Fibroblast of lung (primary cell): ENCODE results near the gene ENTREP3. TPM values are rescaled to one million over a fixed set of nuclear protein-coding genes. Genes with fewer than 3 reads are reported as not detected.

Experiments
- DNase-seq, 2 donors: peaks; one replicate each; pipeline versions ENCODE4 v3.0.0 to v3.0.0-alpha.2; 2010; ENCODE audit warnings: low read depth in 2 of 2
- H2AFZ ChIP-seq: 2 replicates; pipeline ENCODE4 v1.5.1; 2012; ENCODE audit warnings: low read length, control low read depth, inconsistent platforms
- H3K27ac ChIP-seq: 2 replicates; pipeline ENCODE4 v1.5.1; 2011; ENCODE audit warnings: low read length, control low read depth; ENCODE audit not compliant: insufficient read depth
- H3K27me3 ChIP-seq: 2 replicates; pipeline ENCODE4 v1.5.1; 2011; ENCODE audit warnings: mild to moderate bottlenecking, low read length; ENCODE audit not compliant: control insufficient read depth, insufficient read depth
- H3K36me3 ChIP-seq: 2 replicates; pipeline ENCODE4 v1.5.1; 2011; ENCODE audit warnings: low read length; ENCODE audit not compliant: control insufficient read depth, insufficient read depth
- H3K4me1 ChIP-seq: 2 replicates; pipeline ENCODE4 v1.5.1; 2011; ENCODE audit warnings: low read length; ENCODE audit not compliant: control insufficient read depth, insufficient read depth; ENCODE audit errors: extremely low read depth
- H3K4me2 ChIP-seq: 2 replicates; pipeline ENCODE4 v1.5.1; 2011; ENCODE audit warnings: low read length, control low read depth; ENCODE audit not compliant: insufficient read depth; ENCODE audit errors: extremely low read depth
- H3K4me3 ChIP-seq, 4 experiments: fragments of 200-600 bp in 1 of 4; sonication (generic) in 1 of 4; replicated peaks in 1 of 4; 2 replicates each; pipeline ENCODE4 v1.5.1; 2011 to 2016; ENCODE audit warnings: low read length in 4 of 4, low read depth in 3 of 4, mild to moderate bottlenecking in 3 of 4, control low read depth in 2 of 4, inconsistent platforms in 1 of 4, mixed read lengths in 1 of 4; ENCODE audit not compliant: insufficient read depth in 1 of 4; ENCODE audit errors: control extremely low read depth in 1 of 4
- H3K79me2 ChIP-seq: 2 replicates; pipeline ENCODE4 v1.5.1; 2012; ENCODE audit warnings: mild to moderate bottlenecking, low read length, inconsistent platforms; ENCODE audit not compliant: control insufficient read depth, insufficient read depth
- H3K9ac ChIP-seq: 2 replicates; pipeline ENCODE4 v1.5.1; 2011; ENCODE audit warnings: mild to moderate bottlenecking, low read length, control low read depth; ENCODE audit not compliant: insufficient read depth
- H3K9me3 ChIP-seq: 2 replicates; pipeline ENCODE4 v1.5.1; 2012; ENCODE audit warnings: low read depth, low read length; ENCODE audit not compliant: control insufficient read depth, insufficient read depth
- H4K20me1 ChIP-seq: 2 replicates; pipeline ENCODE4 v1.5.1; 2011; ENCODE audit warnings: low read length; ENCODE audit not compliant: control insufficient read depth, insufficient read depth; ENCODE audit errors: extremely low read depth
- EZH2 ChIP-seq: IDR thresholded peaks from 2 replicates; pipeline ENCODE4 v1.5.1; 2012; ENCODE audit warnings: low read length, control low read depth, mild to moderate bottlenecking; ENCODE audit errors: missing control alignments
- polyA plus RNA-seq, 2 donors: library from polyadenylated mRNA; depleted of rRNA in 1 of 2; stranded (reverse) in 1 of 2; unstranded in 1 of 2; fragments of >200 nt; gene quantifications; 2 replicates each; pipeline ENCODE4 v1.2.1, GENCODE V29; 2011 to 2012; ENCODE audit warnings: missing spikeins in 1 of 2
- total RNA-seq: library from RNA; depleted of rRNA; stranded (reverse); fragments of >200 nt; gene quantifications from 2 replicates; pipeline ENCODE4 v1.2.1, GENCODE V29; 2014
- TF ChIP-seq, protein P1 (sequence below), 2 donors: IDR thresholded peaks in 1 of 2; conservative IDR thresholded peaks in 1 of 2; 1 replicate in 1 of 2; 2 replicates in 1 of 2; pipeline ENCODE4 v1.5.1; 2011 to 2012; ENCODE audit warnings: low read length in 2 of 2, control low read depth in 1 of 2, inconsistent platforms in 1 of 2, low read depth in 1 of 2, mild to moderate bottlenecking in 1 of 2

Gene ENTREP3
- total and polyA plus RNA-seq, 2 donors (not counting 1 experiment from before 2014, with no cell fraction given), result 8.5 to 12.9 TPM

DNA sequence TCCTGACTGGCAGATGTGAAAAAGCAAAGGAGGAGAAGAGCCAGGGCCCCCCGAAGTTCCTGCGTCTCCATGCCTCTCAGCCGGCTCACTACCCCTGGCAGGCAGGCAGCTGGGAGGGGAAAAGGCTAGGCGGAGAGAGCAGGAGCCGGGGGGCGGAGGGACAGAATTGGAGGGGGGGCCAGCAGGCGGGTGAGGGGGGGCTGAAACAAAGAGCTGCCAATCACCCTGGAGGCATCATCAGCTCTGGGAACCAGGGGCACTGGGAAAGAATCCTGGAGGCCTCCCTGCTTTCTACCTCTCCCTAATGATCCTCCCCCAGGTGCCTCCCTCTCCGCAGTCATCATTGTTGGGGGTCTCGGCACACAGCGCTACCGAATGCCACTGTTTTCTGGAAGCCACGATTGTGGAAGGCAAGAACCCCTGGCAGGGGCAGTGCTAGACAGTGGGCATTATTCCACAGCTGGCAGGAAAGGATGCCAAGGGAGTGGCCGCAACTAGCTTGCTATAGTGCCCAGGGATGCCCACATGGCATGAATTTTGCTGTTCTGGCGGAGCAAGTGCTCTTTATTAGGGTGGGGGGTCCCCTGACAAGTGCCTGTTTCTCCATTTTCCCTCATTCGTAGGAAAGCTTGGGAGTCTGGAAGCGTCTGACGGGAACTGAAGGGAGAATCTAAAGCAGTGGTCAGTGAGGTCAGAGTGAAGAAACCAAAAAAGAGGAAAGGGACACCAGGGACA, 47.3 kb downstream of the ENTREP3 start, which contains the start of gene THBS3:
TSS of gene THBS3 (minus strand) at position 92 of the 735 bp plus-strand sequence. CDS start at position 71, 21 bp downstream.
- Histone ChIP-seq H3K4me1 (peaks cover 15% of the 10 kb centered on the region), H3K4me2 (peak within 1 kb of the TSS; percentile 99), H4K20me1 (no peaks in the 10 kb centered on the region), H3K79me2 (no peaks in the 10 kb centered on the region), H3K27me3 (no peaks in the 10 kb centered on the region), H3K9ac (peak within 1 kb of the TSS; percentile 100), H3K9me3 (no peaks in the 10 kb centered on the region), H3K27ac (peak within 1 kb of the TSS; percentile 100), H2AFZ (no peak within 1 kb of the TSS), H3K36me3 (no peaks in the 10 kb centered on the region), H3K4me3 (peak within 1 kb of the TSS; percentile 75 to 100 (median 90))
- no peak for TF ChIP-seq EZH2
- TF ChIP-seq, protein P1, sequence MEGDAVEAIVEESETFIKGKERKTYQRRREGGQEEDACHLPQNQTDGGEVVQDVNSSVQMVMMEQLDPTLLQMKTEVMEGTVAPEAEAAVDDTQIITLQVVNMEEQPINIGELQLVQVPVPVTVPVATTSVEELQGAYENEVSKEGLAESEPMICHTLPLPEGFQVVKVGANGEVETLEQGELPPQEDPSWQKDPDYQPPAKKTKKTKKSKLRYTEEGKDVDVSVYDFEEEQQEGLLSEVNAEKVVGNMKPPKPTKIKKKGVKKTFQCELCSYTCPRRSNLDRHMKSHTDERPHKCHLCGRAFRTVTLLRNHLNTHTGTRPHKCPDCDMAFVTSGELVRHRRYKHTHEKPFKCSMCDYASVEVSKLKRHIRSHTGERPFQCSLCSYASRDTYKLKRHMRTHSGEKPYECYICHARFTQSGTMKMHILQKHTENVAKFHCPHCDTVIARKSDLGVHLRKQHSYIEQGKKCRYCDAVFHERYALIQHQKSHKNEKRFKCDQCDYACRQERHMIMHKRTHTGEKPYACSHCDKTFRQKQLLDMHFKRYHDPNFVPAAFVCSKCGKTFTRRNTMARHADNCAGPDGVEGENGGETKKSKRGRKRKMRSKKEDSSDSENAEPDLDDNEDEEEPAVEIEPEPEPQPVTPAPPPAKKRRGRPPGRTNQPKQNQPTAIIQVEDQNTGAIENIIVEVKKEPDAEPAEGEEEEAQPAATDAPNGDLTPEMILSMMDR (conservative IDR thresholded peaks at IDR 0.05 in 1 of 2, IDR thresholded peaks at IDR 0.05 in 1 of 2; ENCODE audit: low read depth in 1 of 2, low read length in 2 of 2), result no peak
- peak; percentile 28 to 57 for DNase-seq

DNA sequence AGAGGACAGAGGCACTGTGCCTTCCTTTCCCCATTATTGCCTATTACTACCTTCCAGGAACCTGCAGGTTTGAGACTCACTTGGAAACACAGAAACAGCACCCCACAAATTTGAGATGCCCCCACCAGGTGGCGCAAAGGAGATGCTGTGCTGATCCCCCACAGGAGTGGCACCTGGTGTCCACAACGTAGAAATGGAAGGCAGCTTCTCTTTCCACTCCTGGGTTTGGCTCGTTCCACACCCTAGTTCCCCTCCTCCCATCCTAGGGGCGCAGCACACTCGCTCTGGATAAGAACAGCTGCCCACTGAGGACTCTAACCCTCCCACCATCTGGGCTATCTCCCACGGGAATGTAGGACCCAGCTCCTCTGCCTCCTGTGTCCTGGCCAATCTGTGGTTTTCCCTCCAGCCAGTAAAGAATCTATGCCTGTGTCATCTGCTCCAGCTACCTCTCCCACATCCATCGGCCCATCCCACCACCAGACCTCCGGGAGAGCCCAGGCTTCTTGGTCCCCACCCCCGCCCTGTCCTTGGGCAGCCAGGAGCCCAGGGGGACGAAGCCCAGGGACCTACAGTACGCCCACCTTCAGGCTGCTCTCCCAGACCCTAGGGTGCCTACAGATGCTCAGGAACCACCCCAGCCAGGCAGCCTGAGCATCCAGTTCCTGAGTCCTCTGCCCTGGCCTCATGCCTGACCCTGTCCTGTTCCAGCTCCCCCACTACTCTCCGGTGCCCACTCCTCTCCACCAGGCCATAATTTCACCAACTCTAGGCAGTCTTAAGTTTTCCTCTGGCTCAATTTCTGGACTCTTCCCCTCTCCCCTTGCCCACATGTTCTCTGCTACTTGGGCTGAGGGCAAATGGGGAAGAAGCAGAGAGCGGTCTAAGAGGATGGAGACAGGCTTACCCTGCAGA, 48.1 kb downstream of the ENTREP3 start:
- Histone ChIP-seq H3K9me3 (no peaks in the 10 kb centered on the region), H2AFZ (no peak overlapping the region), H3K4me3 (peak overlapping the region; percentile 52 to 100 (median 82)), H3K79me2 (no peaks in the 10 kb centered on the region), H3K9ac (peak overlapping the region; percentile 100), H3K27me3 (no peaks in the 10 kb centered on the region), H3K27ac (peak overlapping the region; percentile 100), H3K4me1 (peaks cover 15% of the 10 kb centered on the region), H3K36me3 (peaks cover 3% of the 10 kb centered on the region), H3K4me2 (peak overlapping the region; percentile 84), H4K20me1 (no peaks in the 10 kb centered on the region)
- TF ChIP-seq, protein P1 (conservative IDR thresholded peaks at IDR 0.05 in 1 of 2, IDR thresholded peaks at IDR 0.05 in 1 of 2; ENCODE audit: low read depth in 1 of 2, low read length in 2 of 2), result peak; percentile 88 to 90
- TF ChIP-seq EZH2, result no peak
- peak; percentile 72 to 77 for DNase-seq

DNA sequence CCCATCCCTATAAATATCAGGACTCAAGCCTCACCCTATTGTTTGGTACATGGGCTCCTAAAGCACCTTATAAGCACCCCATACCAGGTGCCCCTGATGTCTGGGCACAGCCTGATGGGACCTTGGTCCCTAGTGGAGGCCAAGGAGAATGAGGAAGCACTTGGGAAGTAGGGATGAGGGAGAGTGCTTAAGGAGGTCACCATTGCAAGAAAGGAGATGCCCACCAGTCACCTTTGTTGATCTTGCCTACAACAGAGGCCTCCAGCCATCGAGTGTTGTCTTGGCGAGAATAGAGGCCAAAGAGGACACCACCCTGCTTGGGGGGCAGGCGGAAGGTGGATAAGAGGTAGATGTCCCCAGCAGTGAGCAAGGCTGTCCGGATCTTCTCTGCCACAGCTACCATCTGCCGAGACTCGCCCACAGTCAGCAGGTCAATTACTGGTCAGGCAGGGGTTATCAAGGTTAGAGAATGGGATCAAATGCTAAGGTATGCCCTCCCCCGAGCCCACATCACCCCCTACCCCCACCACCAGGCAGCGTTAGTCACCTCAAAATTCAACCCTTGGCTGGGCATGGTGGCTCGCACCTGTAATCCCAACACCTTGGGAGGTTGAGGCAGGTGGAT, 49.2 kb downstream of the ENTREP3 start:
- Histone ChIP-seq H3K27ac (no peak overlapping the region), H3K9me3 (no peaks in the 10 kb centered on the region), H3K4me2 (no peak overlapping the region), H3K36me3 (peaks cover 4% of the 10 kb centered on the region), H3K4me1 (peaks cover 15% of the 10 kb centered on the region), H3K9ac (no peak overlapping the region), H2AFZ (no peak overlapping the region), H3K79me2 (no peaks in the 10 kb centered on the region), H3K27me3 (no peaks in the 10 kb centered on the region), H4K20me1 (no peaks in the 10 kb centered on the region), H3K4me3 (no peak overlapping the region)
- no peak for TF ChIP-seq EZH2
- TF ChIP-seq, protein P1 (conservative IDR thresholded peaks at IDR 0.05 in 1 of 2, IDR thresholded peaks at IDR 0.05 in 1 of 2; ENCODE audit: low read depth in 1 of 2, low read length in 2 of 2), result no peak
- no peak for DNase-seq
